Right lobe of liver (tissue), 4 donors: ENCODE results near the gene NAT8L.
"Not testable (repeated sequence)": the region's sequence is repeated elsewhere in the genome, so short reads cannot be mapped to it uniquely, and the experiment has no call there.

Source experiments
- POLR2A ChIP-seq: fragments of 450-650 bp; IDR thresholded peaks from one replicate; pipeline ENCODE4 v1.6.1; 2017; ENCODE audit warnings: antibody characterized with exemption, mild to moderate bottlenecking
- TF ChIP-seq, protein P1 (sequence below), 4 donors: fragments of 200-600 bp in 3 of 4; fragments of 450-650 bp in 1 of 4; IDR thresholded peaks; one replicate each; pipeline versions ENCODE4 v1.5.1 to v1.8.0; 2016 to 2022; ENCODE audit warnings: antibody characterized with exemption in 4 of 4, mild to moderate bottlenecking in 2 of 4
- donor health status: DM: no; HTN: no; CAD: no.
- donor health status: DM: no; HTN: no; CAD: no.
- donor health status: DM: no; HTN: yes; CAD: no.

DNA sequence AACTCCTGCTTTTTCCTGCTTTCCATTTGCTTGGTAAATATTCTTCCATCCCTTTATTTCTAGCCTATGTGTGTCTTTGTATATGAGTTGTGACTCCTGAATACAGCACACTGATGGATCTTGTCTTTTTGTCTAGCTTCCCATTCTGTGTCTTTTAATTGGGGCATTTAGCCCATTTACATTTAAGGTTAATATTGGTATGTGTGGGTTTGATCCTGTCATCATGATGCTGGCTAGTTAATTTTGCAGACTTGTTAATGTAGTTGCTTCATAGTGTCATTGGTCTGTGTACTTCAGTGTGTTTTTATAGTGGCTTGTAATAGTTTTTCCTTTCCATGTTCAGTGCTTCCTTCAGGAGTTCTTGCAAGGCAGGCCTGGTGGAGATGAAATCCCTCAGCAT, 28.0 kb upstream of the NAT8L start:
- TF ChIP-seq, protein P1, sequence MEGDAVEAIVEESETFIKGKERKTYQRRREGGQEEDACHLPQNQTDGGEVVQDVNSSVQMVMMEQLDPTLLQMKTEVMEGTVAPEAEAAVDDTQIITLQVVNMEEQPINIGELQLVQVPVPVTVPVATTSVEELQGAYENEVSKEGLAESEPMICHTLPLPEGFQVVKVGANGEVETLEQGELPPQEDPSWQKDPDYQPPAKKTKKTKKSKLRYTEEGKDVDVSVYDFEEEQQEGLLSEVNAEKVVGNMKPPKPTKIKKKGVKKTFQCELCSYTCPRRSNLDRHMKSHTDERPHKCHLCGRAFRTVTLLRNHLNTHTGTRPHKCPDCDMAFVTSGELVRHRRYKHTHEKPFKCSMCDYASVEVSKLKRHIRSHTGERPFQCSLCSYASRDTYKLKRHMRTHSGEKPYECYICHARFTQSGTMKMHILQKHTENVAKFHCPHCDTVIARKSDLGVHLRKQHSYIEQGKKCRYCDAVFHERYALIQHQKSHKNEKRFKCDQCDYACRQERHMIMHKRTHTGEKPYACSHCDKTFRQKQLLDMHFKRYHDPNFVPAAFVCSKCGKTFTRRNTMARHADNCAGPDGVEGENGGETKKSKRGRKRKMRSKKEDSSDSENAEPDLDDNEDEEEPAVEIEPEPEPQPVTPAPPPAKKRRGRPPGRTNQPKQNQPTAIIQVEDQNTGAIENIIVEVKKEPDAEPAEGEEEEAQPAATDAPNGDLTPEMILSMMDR (IDR thresholded peaks at IDR 0.05): not testable (repeated sequence)
- TF ChIP-seq POLR2A: not testable (repeated sequence)
